GM12872 (cell line): Measurements from ENCODE around the gene PRRC2B.

Experiments
- TF ChIP-seq, protein P1 (sequence below): IDR thresholded peaks from 3 replicates; pipeline ENCODE4 v1.5.1; 2011; ENCODE audit warnings: low read depth, mild to moderate bottlenecking, low read length, moderate library complexity; ENCODE audit not compliant: insufficient read depth

Gene PRRC2B

DNA sequence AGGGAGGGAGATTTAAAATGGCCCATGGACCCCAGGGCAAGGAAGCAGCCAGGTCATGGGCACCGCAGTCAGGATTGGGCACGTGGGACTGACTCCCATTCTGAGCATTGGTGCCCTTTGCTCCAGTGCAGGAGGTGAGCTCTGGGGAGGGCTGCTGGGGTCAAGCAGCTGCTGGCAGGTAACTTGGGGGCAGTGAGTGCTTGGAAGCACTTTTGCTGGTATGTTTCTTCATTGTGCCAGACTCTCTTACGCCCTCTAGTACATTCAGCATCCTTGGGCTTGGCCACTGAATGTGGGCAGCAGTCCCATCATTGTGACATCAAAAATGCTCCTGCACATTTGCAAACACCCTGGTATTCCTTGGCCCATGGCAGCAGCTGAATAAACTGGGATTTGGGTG lies 32.7 kb downstream of the PRRC2B start:
- TF ChIP-seq, protein P1, sequence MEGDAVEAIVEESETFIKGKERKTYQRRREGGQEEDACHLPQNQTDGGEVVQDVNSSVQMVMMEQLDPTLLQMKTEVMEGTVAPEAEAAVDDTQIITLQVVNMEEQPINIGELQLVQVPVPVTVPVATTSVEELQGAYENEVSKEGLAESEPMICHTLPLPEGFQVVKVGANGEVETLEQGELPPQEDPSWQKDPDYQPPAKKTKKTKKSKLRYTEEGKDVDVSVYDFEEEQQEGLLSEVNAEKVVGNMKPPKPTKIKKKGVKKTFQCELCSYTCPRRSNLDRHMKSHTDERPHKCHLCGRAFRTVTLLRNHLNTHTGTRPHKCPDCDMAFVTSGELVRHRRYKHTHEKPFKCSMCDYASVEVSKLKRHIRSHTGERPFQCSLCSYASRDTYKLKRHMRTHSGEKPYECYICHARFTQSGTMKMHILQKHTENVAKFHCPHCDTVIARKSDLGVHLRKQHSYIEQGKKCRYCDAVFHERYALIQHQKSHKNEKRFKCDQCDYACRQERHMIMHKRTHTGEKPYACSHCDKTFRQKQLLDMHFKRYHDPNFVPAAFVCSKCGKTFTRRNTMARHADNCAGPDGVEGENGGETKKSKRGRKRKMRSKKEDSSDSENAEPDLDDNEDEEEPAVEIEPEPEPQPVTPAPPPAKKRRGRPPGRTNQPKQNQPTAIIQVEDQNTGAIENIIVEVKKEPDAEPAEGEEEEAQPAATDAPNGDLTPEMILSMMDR: no peak

DNA sequence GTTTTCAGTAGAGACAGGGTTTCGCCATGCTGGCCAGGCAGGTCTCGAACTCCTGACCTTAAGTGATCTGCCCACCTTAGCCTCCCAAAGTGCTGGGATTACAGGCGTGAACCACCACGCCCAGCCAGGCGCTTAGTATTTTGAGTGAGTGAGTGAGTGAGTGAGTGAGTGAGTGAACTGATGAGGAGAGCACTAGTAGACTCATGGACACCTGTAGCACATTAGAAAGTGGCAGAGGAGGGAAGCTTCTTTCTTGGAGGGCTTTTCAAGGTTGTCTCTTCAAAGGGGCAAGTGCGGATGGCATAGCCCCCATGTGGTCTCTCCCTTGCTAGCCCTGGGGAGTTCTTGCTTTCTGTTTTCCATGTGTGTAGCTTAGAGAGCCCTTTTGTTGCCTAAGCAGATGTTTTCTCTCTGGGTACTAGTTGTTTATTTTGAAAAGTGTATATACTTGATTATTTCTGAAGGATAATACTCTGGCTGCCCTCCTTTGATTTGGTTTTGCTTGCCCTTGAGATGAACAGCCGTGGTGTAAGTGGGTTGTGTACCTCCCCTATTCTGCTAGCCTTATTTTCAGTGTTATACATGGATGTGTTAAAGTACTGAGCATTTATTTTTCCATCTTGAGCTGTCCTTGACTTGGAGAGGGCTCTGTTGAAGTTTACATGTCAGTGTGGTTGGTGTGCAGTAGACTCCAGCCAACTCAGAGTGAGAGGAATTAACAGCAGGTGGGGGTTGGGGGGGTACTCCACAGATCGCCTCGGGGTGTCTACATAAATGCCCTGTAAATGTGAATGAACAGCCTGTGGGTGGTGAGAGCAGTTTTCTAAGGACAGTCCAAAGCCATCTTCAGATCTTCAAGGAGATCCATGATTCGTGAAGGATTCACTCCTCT lies 35.5 kb downstream of the PRRC2B start:
- TF ChIP-seq, protein P1: no peak

DNA sequence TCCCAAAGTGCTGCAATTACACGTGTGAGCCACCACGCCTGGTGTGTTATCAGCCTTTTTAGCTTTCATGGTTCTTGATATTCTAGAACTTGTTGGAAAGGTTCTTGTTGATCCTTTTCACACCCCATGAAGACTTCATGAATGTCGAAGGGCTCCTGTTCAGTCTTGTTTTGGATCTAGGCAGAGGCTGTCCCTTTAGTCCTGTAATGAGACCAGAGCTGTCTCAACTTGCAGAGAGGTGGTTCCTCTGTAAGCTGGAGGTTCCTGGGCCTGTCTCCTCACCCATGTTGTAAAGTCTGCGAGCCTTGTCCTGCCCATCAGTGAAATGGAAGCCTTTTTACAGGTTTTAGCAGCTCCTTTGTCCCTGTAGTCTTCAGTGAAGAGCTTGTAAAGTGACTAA lies 38.2 kb downstream of the PRRC2B start:
- TF ChIP-seq, protein P1: no peak

DNA sequence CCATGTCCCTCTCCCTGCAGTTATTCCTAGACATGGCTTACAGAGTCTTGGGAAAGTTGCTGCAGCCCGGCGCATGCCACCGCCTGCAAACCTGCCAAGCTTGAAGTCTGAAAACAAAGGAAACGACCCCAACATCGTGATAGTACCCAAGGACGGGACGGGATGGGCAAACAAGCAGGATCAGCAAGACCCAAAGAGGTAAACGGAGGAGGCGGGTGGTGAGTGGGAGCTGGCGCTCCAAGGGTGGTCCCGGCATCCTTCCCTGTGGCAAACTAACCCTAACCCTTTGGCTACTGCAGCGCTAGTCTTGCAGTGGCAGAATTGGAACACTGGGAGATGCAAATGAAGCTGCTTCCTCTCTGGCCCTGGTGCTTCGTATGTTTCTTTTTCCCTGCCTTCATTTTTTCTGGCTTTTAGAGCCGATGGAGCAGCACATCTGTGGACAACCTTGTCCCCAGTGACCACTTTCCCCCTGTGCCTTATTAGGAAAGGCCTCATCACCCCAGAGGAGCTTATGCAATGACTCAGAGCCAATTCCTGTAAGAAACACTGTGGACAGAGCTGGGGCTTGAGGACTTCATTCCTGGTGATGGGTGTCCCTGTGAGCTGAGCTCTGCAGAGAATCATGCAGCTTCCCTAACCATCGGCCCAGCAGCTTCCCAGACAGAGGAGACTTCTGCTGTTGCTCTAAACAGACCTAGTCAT lies 38.9 kb downstream of the PRRC2B start:
- TF ChIP-seq, protein P1: no peak

DNA sequence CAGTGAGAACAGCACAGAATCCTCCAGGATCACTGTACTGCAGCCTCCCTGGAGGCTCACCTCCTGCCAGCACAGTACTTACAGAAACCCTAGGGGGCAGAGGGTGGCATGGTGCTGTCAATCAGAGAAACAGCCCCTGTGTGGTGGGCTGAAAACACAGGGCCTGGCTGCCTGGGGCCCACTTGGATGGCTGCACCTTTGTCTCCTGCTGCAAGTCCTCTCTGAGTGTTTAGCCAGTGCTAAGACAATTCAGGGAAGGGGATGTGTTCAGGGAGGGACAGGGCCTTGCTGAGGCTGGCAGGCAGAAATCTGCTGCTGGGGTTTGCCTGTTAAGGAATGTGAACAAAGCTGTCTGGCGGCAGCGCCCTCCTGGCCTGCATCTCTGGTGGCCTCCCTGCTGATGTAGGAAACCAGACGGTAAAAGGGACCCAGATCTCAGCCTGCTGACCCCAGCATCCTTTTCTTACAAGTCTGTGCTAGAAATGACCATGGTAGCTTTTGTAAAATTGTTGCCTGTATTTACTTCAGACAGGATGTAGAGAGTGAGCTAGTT lies 39.5 kb downstream of the PRRC2B start:
- TF ChIP-seq, protein P1: no peak

DNA sequence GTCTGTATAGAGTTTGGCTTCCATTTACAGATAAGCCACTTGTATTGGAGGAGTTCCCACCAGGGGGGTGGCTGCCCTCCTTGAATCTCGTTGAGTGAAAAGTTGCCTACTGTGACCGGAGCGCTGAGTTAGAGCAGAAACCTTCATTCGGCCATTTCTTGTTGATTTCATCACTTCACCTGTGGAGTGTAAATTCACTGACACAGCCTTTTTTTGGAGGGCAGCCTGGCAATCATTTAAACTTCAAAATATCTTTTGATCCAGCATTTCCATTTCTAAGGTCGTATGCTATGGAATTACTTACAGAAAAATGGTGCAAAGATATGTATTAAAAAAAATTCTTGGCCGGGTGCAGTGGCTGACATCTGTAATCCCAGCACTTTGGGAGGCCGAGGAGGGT lies 40.8 kb downstream of the PRRC2B start:
- TF ChIP-seq, protein P1: no peak

DNA sequence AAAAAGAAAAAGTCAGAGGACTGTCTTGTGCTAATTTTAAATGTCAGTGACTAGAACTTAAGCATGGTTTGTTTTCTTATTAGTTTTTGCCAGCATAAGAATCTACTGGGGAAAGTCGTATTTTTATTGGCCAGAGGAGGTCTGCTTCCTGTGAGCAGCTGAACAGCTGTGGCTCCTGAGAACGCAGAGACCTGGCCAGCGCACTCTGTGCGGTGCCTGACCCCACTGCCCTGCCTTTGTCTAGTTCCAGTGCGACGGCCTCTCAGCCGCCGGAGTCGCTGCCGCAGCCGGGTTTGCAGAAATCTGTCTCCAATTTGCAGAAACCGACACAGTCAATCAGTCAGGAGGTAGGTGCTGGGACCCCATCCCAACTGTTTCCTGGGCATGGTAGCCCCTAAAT lies 42.5 kb downstream of the PRRC2B start:
- TF ChIP-seq, protein P1: no peak
